ENCODE results near the gene PBRM1. TPM values are rescaled to one million over a fixed set of nuclear protein-coding genes. Genes with fewer than 3 reads are reported as not detected.

Gene PBRM1
- total and polyA plus RNA-seq, 2 experiments from 2014 or later = 57.5 to 72.5 TPM

GRCh38 chr3:52561028-52561747 lies 124.5 kb downstream of the PBRM1 start (continued):
- TF ChIP-seq CTCF (conservative IDR thresholded peaks at IDR 0.05; ENCODE audit: low read depth in 2 of 2) (no peak), EZH2phosphoT487 (IDR thresholded peaks at IDR 0.05; ENCODE audit: unreplicated experiment) (no peak), REST (IDR thresholded peaks at IDR 0.05; ENCODE audit: unreplicated experiment) (no peak), EZH2 (IDR thresholded peaks at IDR 0.05; ENCODE audit: low read depth, unreplicated experiment) (no peak)

GRCh38 chr3:52558436-52558835 lies 127.3 kb downstream of the PBRM1 start:
- TF ChIP-seq ETS1 (IDR thresholded peaks at IDR 0.05) (no peak), JUNB (IDR thresholded peaks at IDR 0.05; ENCODE audit: unreplicated experiment) (no peak)
- no peaks in the 10 kb centered on the region for H3K27me3 ChIP-seq (ENCODE audit: insufficient read depth)
- no peak for ATAC-seq

More at GRCh38 chr3:52558436-52558835, 127.3 kb downstream of the PBRM1 start:
- peaks cover 7% of the 10 kb centered on the region; the same call in 1 of the 2 replicates for H3K4me1 ChIP-seq (ENCODE audit: insufficient read depth)
- Mint-ChIP-seq H3K36me3 (ENCODE audit: low read depth) (peaks cover 40% of the 10 kb centered on the region), H3K4me1 (peaks cover 17% of the 10 kb centered on the region; the same call in 2 of the 3 replicates), H3K4me3 (no peak overlapping the region), H3K9me3 (no peaks in the 10 kb centered on the region), H3K27ac (no peak overlapping the region), H3K27me3 (ENCODE audit: insufficient read depth, low read depth, poor library complexity) (peaks cover 2% of the 10 kb centered on the region)
- no peaks in the 10 kb centered on the region for H3K79me2 ChIP-seq (replicated peaks; ENCODE audit: insufficient read depth)
- H3F3A ChIP-seq (replicated peaks; ENCODE audit: low read depth) = no peaks in the 10 kb centered on the region
- no peak for DNase-seq (ENCODE audit: low spot score)
- H3K4me2 ChIP-seq = no peak overlapping the region
- H3K27ac ChIP-seq (ENCODE audit: low read depth) = no peak overlapping the region
- no peaks in the 10 kb centered on the region for H3K9me2 ChIP-seq (ENCODE audit: insufficient read depth)
- H2AFZ ChIP-seq = no peak overlapping the region
- H3K4me3 ChIP-seq = no peak overlapping the region
- H3K36me3 ChIP-seq (ENCODE audit: insufficient read depth) = peaks cover 30% of the 10 kb centered on the region
- H4K20me1 ChIP-seq (replicated peaks; ENCODE audit: insufficient read depth) = no peaks in the 10 kb centered on the region

Measured in GM23338 (cell line).